ENCODE measurements around the gene PREB.

Gene PREB

GRCh38 chr2:27170581-27171337 is 36.3 kb upstream of the PREB start:
- Histone ChIP-seq H3K27ac (ENCODE audit: low read depth, low read length) (no peak overlapping the region), H3K36me3 (ENCODE audit: insufficient read depth, low read length) (no peaks in the 10 kb centered on the region), H3K9me3 (ENCODE audit: low read length) (no peaks in the 10 kb centered on the region), H3K4me3 (ENCODE audit: low read depth in 1 of 2, low read length in 2 of 2) (no peak overlapping the region), H3K27me3 (ENCODE audit: control insufficient read depth in 1 of 2, insufficient read depth in 2 of 2, low read length in 2 of 2) (no peaks in the 10 kb centered on the region), H3K4me1 (ENCODE audit: insufficient read depth, low read length) (no peaks in the 10 kb centered on the region), H3K9ac (ENCODE audit: low read length) (no peak overlapping the region)

- Histone ChIP-seq H3K9ac (ENCODE audit: low read length) (no peak overlapping the region), H3K27ac (ENCODE audit: low read depth, low read length) (no peak overlapping the region), H3K4me1 (ENCODE audit: insufficient read depth, low read length) (no peaks in the 10 kb centered on the region), H3K9me3 (ENCODE audit: low read length) (no peaks in the 10 kb centered on the region), H3K4me3 (ENCODE audit: low read depth in 1 of 2, low read length in 2 of 2) (no peak overlapping the region), H3K27me3 (ENCODE audit: control insufficient read depth in 1 of 2, insufficient read depth in 2 of 2, low read length in 2 of 2) (no peaks in the 10 kb centered on the region), H3K36me3 (ENCODE audit: insufficient read depth, low read length) (no peaks in the 10 kb centered on the region)
Measured at GRCh38 chr2:27164960-27165763, 30.7 kb upstream of the PREB start.

GRCh38 chr2:27162151-27163121 is 28.0 kb upstream of the PREB start:
- Histone ChIP-seq H3K4me1 (ENCODE audit: insufficient read depth, low read length) (no peaks in the 10 kb centered on the region), H3K36me3 (ENCODE audit: insufficient read depth, low read length) (no peaks in the 10 kb centered on the region), H3K4me3 (ENCODE audit: low read depth in 1 of 2, low read length in 2 of 2) (no peak overlapping the region), H3K9me3 (ENCODE audit: low read length) (no peaks in the 10 kb centered on the region), H3K9ac (ENCODE audit: low read length) (no peak overlapping the region), H3K27ac (ENCODE audit: low read depth, low read length) (no peak overlapping the region), H3K27me3 (ENCODE audit: control insufficient read depth in 1 of 2, insufficient read depth in 2 of 2, low read length in 2 of 2) (no peaks in the 10 kb centered on the region)

- Histone ChIP-seq H3K9ac (ENCODE audit: low read length) (no peak overlapping the region), H3K4me3 (ENCODE audit: low read depth in 1 of 2, low read length in 2 of 2) (no peak overlapping the region), H3K4me1 (ENCODE audit: insufficient read depth, low read length) (no peaks in the 10 kb centered on the region), H3K9me3 (ENCODE audit: low read length) (no peaks in the 10 kb centered on the region), H3K27ac (ENCODE audit: low read depth, low read length) (no peak overlapping the region), H3K36me3 (ENCODE audit: insufficient read depth, low read length) (no peaks in the 10 kb centered on the region), H3K27me3 (ENCODE audit: control insufficient read depth in 1 of 2, insufficient read depth in 2 of 2, low read length in 2 of 2) (no peaks in the 10 kb centered on the region)
Measured at GRCh38 chr2:27160191-27160590, 25.8 kb upstream of the PREB start.

GRCh38 chr2:27159271-27159670 is 24.8 kb upstream of the PREB start:
- Histone ChIP-seq H3K27ac (ENCODE audit: low read depth, low read length) (no peak overlapping the region), H3K4me1 (ENCODE audit: insufficient read depth, low read length) (no peaks in the 10 kb centered on the region), H3K9ac (ENCODE audit: low read length) (no peak overlapping the region), H3K4me3 (ENCODE audit: low read depth in 1 of 2, low read length in 2 of 2) (no peak overlapping the region), H3K27me3 (ENCODE audit: control insufficient read depth in 1 of 2, insufficient read depth in 2 of 2, low read length in 2 of 2) (no peaks in the 10 kb centered on the region), H3K9me3 (ENCODE audit: low read length) (no peaks in the 10 kb centered on the region), H3K36me3 (ENCODE audit: insufficient read depth, low read length) (no peaks in the 10 kb centered on the region)

- Histone ChIP-seq H3K27me3 (ENCODE audit: control insufficient read depth in 1 of 2, insufficient read depth in 2 of 2, low read length in 2 of 2) (no peaks in the 10 kb centered on the region), H3K36me3 (ENCODE audit: insufficient read depth, low read length) (no peaks in the 10 kb centered on the region), H3K9me3 (ENCODE audit: low read length) (no peaks in the 10 kb centered on the region), H3K4me3 (ENCODE audit: low read depth in 1 of 2, low read length in 2 of 2) (no peak overlapping the region), H3K27ac (ENCODE audit: low read depth, low read length) (no peak overlapping the region), H3K4me1 (ENCODE audit: insufficient read depth, low read length) (no peaks in the 10 kb centered on the region), H3K9ac (ENCODE audit: low read length) (no peak overlapping the region)
Measured at GRCh38 chr2:27158468-27158867, 24.0 kb upstream of the PREB start.

- Histone ChIP-seq H3K36me3 (ENCODE audit: insufficient read depth, low read length) (no peaks in the 10 kb centered on the region), H3K9ac (ENCODE audit: low read length) (no peak overlapping the region), H3K27ac (ENCODE audit: low read depth, low read length) (no peak overlapping the region), H3K4me1 (ENCODE audit: insufficient read depth, low read length) (no peaks in the 10 kb centered on the region), H3K27me3 (ENCODE audit: control insufficient read depth in 1 of 2, insufficient read depth in 2 of 2, low read length in 2 of 2) (no peaks in the 10 kb centered on the region), H3K9me3 (ENCODE audit: low read length) (no peaks in the 10 kb centered on the region), H3K4me3 (ENCODE audit: low read depth in 1 of 2, low read length in 2 of 2) (no peak overlapping the region)
Measured at GRCh38 chr2:27155069-27155520, 20.7 kb upstream of the PREB start.

- Histone ChIP-seq H3K4me1 (ENCODE audit: insufficient read depth, low read length) (no peaks in the 10 kb centered on the region), H3K36me3 (ENCODE audit: insufficient read depth, low read length) (no peaks in the 10 kb centered on the region), H3K9me3 (ENCODE audit: low read length) (no peaks in the 10 kb centered on the region), H3K27ac (ENCODE audit: low read depth, low read length) (no peak overlapping the region), H3K27me3 (ENCODE audit: control insufficient read depth in 1 of 2, insufficient read depth in 2 of 2, low read length in 2 of 2) (no peaks in the 10 kb centered on the region), H3K9ac (ENCODE audit: low read length) (no peak overlapping the region), H3K4me3 (ENCODE audit: low read depth in 1 of 2, low read length in 2 of 2) (no peak overlapping the region)
Measured at GRCh38 chr2:27154488-27154887, 20.1 kb upstream of the PREB start.

- Histone ChIP-seq H3K36me3 (ENCODE audit: insufficient read depth, low read length) (no peaks in the 10 kb centered on the region), H3K27me3 (ENCODE audit: control insufficient read depth in 1 of 2, insufficient read depth in 2 of 2, low read length in 2 of 2) (peaks cover 0 to 6% of the 10 kb centered on the region in 2 donors), H3K9ac (ENCODE audit: low read length) (no peak overlapping the region), H3K4me1 (ENCODE audit: insufficient read depth, low read length) (no peaks in the 10 kb centered on the region), H3K9me3 (ENCODE audit: low read length) (no peaks in the 10 kb centered on the region), H3K27ac (ENCODE audit: low read depth, low read length) (no peak overlapping the region), H3K4me3 (ENCODE audit: low read depth in 1 of 2, low read length in 2 of 2) (no peak overlapping the region)
Measured at GRCh38 chr2:27152796-27153464, 18.5 kb upstream of the PREB start.

GRCh38 chr2:27152102-27152795 is 17.8 kb upstream of the PREB start:
- H3K27ac ChIP-seq (ENCODE audit: low read depth, low read length), result no peak overlapping the region
- H3K27me3 ChIP-seq (ENCODE audit: control insufficient read depth in 1 of 2, insufficient read depth in 2 of 2, low read length in 2 of 2), result peaks cover 0 to 6% of the 10 kb centered on the region in 2 donors
- no peaks in the 10 kb centered on the region for H3K36me3 ChIP-seq (ENCODE audit: insufficient read depth, low read length)

More at GRCh38 chr2:27152102-27152795, 17.8 kb upstream of the PREB start:
- Histone ChIP-seq H3K9me3 (ENCODE audit: low read length) (no peaks in the 10 kb centered on the region), H3K4me1 (ENCODE audit: insufficient read depth, low read length) (no peaks in the 10 kb centered on the region), H3K9ac (ENCODE audit: low read length) (no peak overlapping the region), H3K4me3 (ENCODE audit: low read depth in 1 of 2, low read length in 2 of 2) (no peak overlapping the region)

All from muscle layer of colon (tissue), 2 donors.